Right lobe of liver (tissue), 6 donors: ENCODE data around the gene OVCH1. TPM values are rescaled to one million over a fixed set of nuclear protein-coding genes. Genes with fewer than 3 reads are reported as not detected.
A peak's percentile ranks its signal among the peaks of the same experiment; 100 is the strongest.

Source experiments
- ATAC-seq, 4 donors: fragments of 200-7000 bp; cut with Tn5 transposase; one replicate each; pipeline ENCODE4 v1.9.1; 2020; ENCODE audit warnings: mild to moderate bottlenecking in 4 of 4, moderate library complexity in 4 of 4
- DNase-seq, 3 donors: peaks; one replicate each; pipeline ENCODE4 v3.0.0-alpha.2; 2020
- H3K27ac ChIP-seq, 3 donors: fragments of 200-600 bp; one replicate each; pipeline ENCODE4 v1.8.0; 2022
- H3K27me3 ChIP-seq, 2 donors: fragments of 200-600 bp; one replicate each; pipeline ENCODE4 v1.8.0; 2022
- H3K36me3 ChIP-seq, 4 donors: fragments of 200-600 bp; sonication (generic) in 1 of 4; one replicate each; pipeline versions ENCODE4 v1.5.1 to v1.8.0; 2017 to 2022; ENCODE audit warnings: control low read depth in 1 of 4
- H3K4me1 ChIP-seq, 4 donors: fragments of 200-600 bp; sonication (generic) in 1 of 4; one replicate each; pipeline versions ENCODE4 v1.5.1 to v1.8.0; 2017 to 2022; ENCODE audit warnings: control low read depth in 1 of 4
- H3K4me3 ChIP-seq, 3 donors: fragments of 200-600 bp; one replicate each; pipeline ENCODE4 v1.8.0; 2022
- H3K9me3 ChIP-seq, 4 donors: fragments of 200-600 bp; sonication (generic) in 1 of 4; one replicate each; pipeline versions ENCODE4 v1.5.1 to v1.8.0; 2017 to 2022; ENCODE audit warnings: control low read depth in 1 of 4
- POLR2A ChIP-seq: fragments of 450-650 bp; IDR thresholded peaks from one replicate; pipeline ENCODE4 v1.6.1; 2017; ENCODE audit warnings: antibody characterized with exemption, mild to moderate bottlenecking
- WGBS: methylation state at CpG from one replicate; pipeline ENCODE4 v1.1.6; 2018; ENCODE audit warnings: low coverage, low lambda C conversion rate; ENCODE audit not compliant: insufficient coverage; ENCODE audit errors: missing lambda C conversion rate; 5-methylcytosine and 5-hydroxymethylcytosine counted together
- intact Hi-C, 2 donors: fragments of 100-400 bp; cut with DNase I; formaldehyde crosslinking; loops; one replicate each; pipeline versions ENCODE4 v1.11.2 to v1.14.1; 2022
- total RNA-seq, 6 experiments: library from RNA; depleted of rRNA in 2 of 6; stranded (reverse); fragments of >200 nt in 2 of 6; fragmentation: NEBNext Ultra II Directional in 3 of 6; extraction: Animal tissue kit (Norgen Biotek cat#: 25700) in 3 of 6; gene quantifications; one replicate each; pipeline versions ENCODE4 v1.1.0 to v1.2.4, GENCODE V29; 2016 to 2023
- TF ChIP-seq, protein P1 (sequence below), 4 donors: fragments of 200-600 bp in 3 of 4; fragments of 450-650 bp in 1 of 4; IDR thresholded peaks; one replicate each; pipeline versions ENCODE4 v1.5.1 to v1.8.0; 2016 to 2022; ENCODE audit warnings: antibody characterized with exemption in 4 of 4, mild to moderate bottlenecking in 2 of 4
- donor health status: DM: no; HTN: yes; CAD: no.
- donor health status: DM: no; HTN: no; CAD: no.
- donor health status: DM: no; HTN: no; CAD: no.
- donor health status: DM: no; HTN: yes; CAD: no.
- donor health status: DM: no; HTN: yes; CAD: no.

The OVCH1 gene
- total RNA-seq, 6 experiments from 2014 or later: 0.05 TPM; not detected in 5

DNA sequence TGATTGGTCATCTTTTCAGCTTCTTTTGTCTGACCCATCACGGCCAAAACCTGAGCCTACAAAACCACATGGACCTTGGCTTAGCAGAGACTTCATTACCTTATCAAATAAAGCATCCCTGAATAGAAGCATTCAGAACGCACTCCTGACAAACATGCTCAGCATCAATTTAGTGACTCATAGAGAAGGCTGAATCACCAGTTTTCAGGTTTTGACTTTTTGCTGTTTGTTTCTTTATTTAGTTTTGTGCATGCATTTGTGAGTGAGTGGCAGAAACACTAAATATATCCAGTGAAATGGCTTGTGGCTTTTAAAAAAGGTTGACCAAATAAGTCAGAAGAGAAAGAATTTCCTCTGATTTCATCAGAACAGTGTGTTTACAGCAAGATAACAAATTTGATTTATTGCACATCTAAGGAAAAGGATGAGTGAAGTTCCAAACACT, 19.0 kb upstream of the OVCH1 start:
- TF ChIP-seq, protein P1, sequence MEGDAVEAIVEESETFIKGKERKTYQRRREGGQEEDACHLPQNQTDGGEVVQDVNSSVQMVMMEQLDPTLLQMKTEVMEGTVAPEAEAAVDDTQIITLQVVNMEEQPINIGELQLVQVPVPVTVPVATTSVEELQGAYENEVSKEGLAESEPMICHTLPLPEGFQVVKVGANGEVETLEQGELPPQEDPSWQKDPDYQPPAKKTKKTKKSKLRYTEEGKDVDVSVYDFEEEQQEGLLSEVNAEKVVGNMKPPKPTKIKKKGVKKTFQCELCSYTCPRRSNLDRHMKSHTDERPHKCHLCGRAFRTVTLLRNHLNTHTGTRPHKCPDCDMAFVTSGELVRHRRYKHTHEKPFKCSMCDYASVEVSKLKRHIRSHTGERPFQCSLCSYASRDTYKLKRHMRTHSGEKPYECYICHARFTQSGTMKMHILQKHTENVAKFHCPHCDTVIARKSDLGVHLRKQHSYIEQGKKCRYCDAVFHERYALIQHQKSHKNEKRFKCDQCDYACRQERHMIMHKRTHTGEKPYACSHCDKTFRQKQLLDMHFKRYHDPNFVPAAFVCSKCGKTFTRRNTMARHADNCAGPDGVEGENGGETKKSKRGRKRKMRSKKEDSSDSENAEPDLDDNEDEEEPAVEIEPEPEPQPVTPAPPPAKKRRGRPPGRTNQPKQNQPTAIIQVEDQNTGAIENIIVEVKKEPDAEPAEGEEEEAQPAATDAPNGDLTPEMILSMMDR (IDR thresholded peaks at IDR 0.05): no peak
- TF ChIP-seq POLR2A: no peak
- Histone ChIP-seq H3K27ac (no peak overlapping the region), H3K4me1 (no peaks in the 10 kb centered on the region), H3K9me3 (no peaks in the 10 kb centered on the region), H3K36me3 (no peaks in the 10 kb centered on the region), H3K4me3 (no peak overlapping the region), H3K27me3 (no peaks in the 10 kb centered on the region)
- DNase-seq: no peak
- intact Hi-C loops: no loop called here
- 33% methylated on average over 2 of the region's 2 CpGs for WGBS
- ATAC-seq: peak in 1 of 4 donors; percentile 23

GRCh38 chr12:29510591-29511185, 13.2 kb upstream of the OVCH1 start:
- H3K27ac ChIP-seq: no peak overlapping the region
- H3K4me1 ChIP-seq: no peaks in the 10 kb centered on the region
- ATAC-seq (no peak), DNase-seq (no peak)
- 85% methylated on average over 6 of the region's 6 CpGs for WGBS
- no peaks in the 10 kb centered on the region for H3K9me3 ChIP-seq
- TF ChIP-seq POLR2A: no peak
- TF ChIP-seq, protein P1 (IDR thresholded peaks at IDR 0.05): no peak
- intact Hi-C loops: no loop called here
- H3K36me3 ChIP-seq: no peaks in the 10 kb centered on the region
- no peaks in the 10 kb centered on the region for H3K27me3 ChIP-seq
- no peak overlapping the region for H3K4me3 ChIP-seq

GRCh38 chr12:29509503-29509902, 12.0 kb upstream of the OVCH1 start:
- H3K4me3 ChIP-seq: no peak overlapping the region
- TF ChIP-seq, protein P1 (IDR thresholded peaks at IDR 0.05): no peak
- TF ChIP-seq POLR2A: no peak
- no peak for DNase-seq

GRCh38 chr12:29508949-29509348, 11.5 kb upstream of the OVCH1 start:
- 100% methylated on average over 2 of the region's 2 CpGs for WGBS

More at GRCh38 chr12:29509503-29509902, 12.0 kb upstream of the OVCH1 start:
- Histone ChIP-seq H3K9me3 (no peaks in the 10 kb centered on the region), H3K4me1 (no peaks in the 10 kb centered on the region), H3K27ac (no peak overlapping the region), H3K27me3 (no peaks in the 10 kb centered on the region), H3K36me3 (no peaks in the 10 kb centered on the region)
- intact Hi-C loops: no loop called here
- ATAC-seq: no peak
- WGBS: 100% methylated on average over 1 of the region's 1 CpG

More at GRCh38 chr12:29508949-29509348, 11.5 kb upstream of the OVCH1 start:
- intact Hi-C loops: no loop called here
- H3K4me3 ChIP-seq: no peak overlapping the region
- no peaks in the 10 kb centered on the region for H3K9me3 ChIP-seq
- no peak for TF ChIP-seq POLR2A
- TF ChIP-seq, protein P1 (IDR thresholded peaks at IDR 0.05): no peak
- no peaks in the 10 kb centered on the region for H3K27me3 ChIP-seq
- H3K4me1 ChIP-seq: no peaks in the 10 kb centered on the region
- H3K36me3 ChIP-seq: no peaks in the 10 kb centered on the region
- ATAC-seq (no peak), DNase-seq (no peak)
- H3K27ac ChIP-seq: no peak overlapping the region
